GM12878 (cell line): ENCODE results near the gene MIPOL1. TPM values are rescaled to one million over a fixed set of nuclear protein-coding genes. Genes with fewer than 3 reads are reported as not detected.

Experiments used
- ATAC-seq: fragments of 200-7000 bp; cut with Tn5 transposase; 3 replicates; pipeline ENCODE4 v1.9.1; 2020; ENCODE audit warnings: mild to moderate bottlenecking, moderate library complexity
- BruUV-seq: library from RNA; stranded (reverse); fragments of 400-500 nt; replicated peaks from 2 replicates; lab custom pipeline; 2021; lab: Mats Ljungman, UMichigan
- CTCF ChIA-PET: fragments of 300-600 bp; sonication (Branson Sonifier 250); formaldehyde crosslinking; extraction: SDS; loops from one replicate; lab custom pipeline; 2021; ENCODE audit warnings: inconsistent platforms; lab: Yijun Ruan, JAX
- POLR2A ChIA-PET: fragments of 350-600 bp; formaldehyde crosslinking; extraction: SDS; loops from one replicate; lab custom pipeline; 2021; ENCODE audit warnings: inconsistent platforms; lab: Charles Lee
- RAD21 ChIA-PET: fragments of 300-600 bp; sonication (Branson Sonifier 250); formaldehyde crosslinking; loops from one replicate; lab custom pipeline; 2023; ENCODE audit warnings: antibody characterized with exemption; ENCODE audit not compliant: unreplicated experiment; lab: Charles Lee
- SMC1A ChIA-PET: fragments of 300-600 bp; sonication (Branson Sonifier 250); formaldehyde crosslinking; loops from one replicate; lab custom pipeline; 2023; ENCODE audit not compliant: unreplicated experiment, uncharacterized antibody; lab: Charles Lee
- DNase-seq: peaks from one replicate; pipeline ENCODE4 v3.0.0-alpha.2; 2011; ENCODE audit warnings: low read depth, low spot score
- FAIRE-seq: peaks from 3 replicates; lab custom pipeline; 2011; peaks lifted over from hg19 to GRCh38; lab: Jason Lieb, UNC
- H2AFZ ChIP-seq: 2 replicates; pipeline ENCODE4 v1.6.0; 2011; ENCODE audit warnings: low read depth, low read length, control low read depth; ENCODE audit not compliant: control insufficient read depth
- H3K27ac ChIP-seq: 2 replicates; pipeline ENCODE4 v1.5.1; 2011; ENCODE audit warnings: control low read depth; ENCODE audit not compliant: control insufficient read depth, insufficient read depth
- H3K27me3 ChIP-seq, 2 experiments: replicated peaks in 1 of 2; 2 replicates each; pipeline versions ENCODE4 v1.6.0 to v1.6.1; 2011; ENCODE audit warnings: low read length in 1 of 2; ENCODE audit not compliant: control insufficient read depth in 2 of 2, insufficient read depth in 2 of 2
- H3K36me3 ChIP-seq, 2 experiments: 2 replicates each; pipeline ENCODE4 v1.5.1; 2011; ENCODE audit warnings: low read length in 1 of 2; ENCODE audit not compliant: control insufficient read depth in 2 of 2, insufficient read depth in 2 of 2
- H3K4me1 ChIP-seq: 2 replicates; pipeline ENCODE4 v1.6.1; 2011; ENCODE audit warnings: mild to moderate bottlenecking, low read length, moderate library complexity, mixed read lengths; ENCODE audit not compliant: control insufficient read depth, insufficient read depth
- H3K4me2 ChIP-seq: 2 replicates; pipeline ENCODE4 v1.6.0; 2011; ENCODE audit warnings: control low read depth; ENCODE audit not compliant: control insufficient read depth, insufficient read depth
- H3K4me3 ChIP-seq: fragments of 200-600 bp; sonication (generic); 2 replicates; pipeline ENCODE4 v1.5.1; 2016
- H3K79me2 ChIP-seq: 2 replicates; pipeline ENCODE4 v1.6.0; 2011; ENCODE audit warnings: low read length; ENCODE audit not compliant: control insufficient read depth, insufficient read depth
- H3K9ac ChIP-seq: 2 replicates; pipeline ENCODE4 v1.8.0; 2011; ENCODE audit warnings: low read length, control low read depth, mixed read lengths; ENCODE audit not compliant: control insufficient read depth, insufficient read depth
- H3K9me3 ChIP-seq: replicated peaks from 3 replicates; pipeline ENCODE4 v1.5.1; 2011; ENCODE audit warnings: mild to moderate bottlenecking, low read length; ENCODE audit not compliant: control insufficient read depth, insufficient read depth
- H4K20me1 ChIP-seq: 2 replicates; pipeline ENCODE4 v1.6.0; 2011; ENCODE audit not compliant: control insufficient read depth, insufficient read depth
- GABPA ChIP-seq: IDR thresholded peaks from 2 replicates; pipeline ENCODE4 v1.6.1; 2014; ENCODE audit warnings: antibody characterized with exemption, low read depth, mild to moderate bottlenecking, inconsistent platforms
- NFYA ChIP-seq: IDR thresholded peaks from 2 replicates; pipeline ENCODE4 v1.6.1; 2011; ENCODE audit warnings: low read depth, mild to moderate bottlenecking, low read length, improper control_type of control experiment, borderline replicate concordance
- PAX5 ChIP-seq: IDR thresholded peaks from 2 replicates; pipeline ENCODE4 v1.6.1; 2011; ENCODE audit warnings: low read depth, low read length, borderline replicate concordance
- RAD51 ChIP-seq: fragments of 450-650 bp; IDR thresholded peaks from 2 replicates; pipeline ENCODE4 v1.6.1; 2016; ENCODE audit warnings: moderate library complexity, mild to moderate bottlenecking, inconsistent platforms
- RBBP5 ChIP-seq: fragments of 200-600 bp; sonication (generic); conservative IDR thresholded peaks from 2 replicates; pipeline ENCODE4 v1.6.1; 2016
- SMC3 ChIP-seq: IDR thresholded peaks from 2 replicates; pipeline ENCODE4 v1.6.1; 2011; ENCODE audit warnings: low read length, improper control_type of control experiment, borderline replicate concordance
- WGBS: methylation state at CpG from one replicate; pipeline ENCODE4 v1.1.6; 2016; ENCODE audit warnings: low lambda C conversion rate; ENCODE audit not compliant: insufficient replicate concordance, insufficient coverage; ENCODE audit errors: missing lambda C conversion rate; 5-methylcytosine and 5-hydroxymethylcytosine counted together
- in situ Hi-C: fragments of 300-500 bp; cut with MboI; formaldehyde crosslinking; loops from 9 replicates; pipeline ENCODE4 v1.14.3; 2018; ENCODE audit warnings: mixed read lengths
- intact Hi-C: fragments of 100-400 bp; cut with micrococcal nuclease; formaldehyde crosslinking; loops from one replicate; pipeline ENCODE4 v1.14.2; 2022; ENCODE audit not compliant: unreplicated experiment
- polyA plus RNA-seq, 11 experiments: library from polyadenylated mRNA; depleted of rRNA in 4 of 11; unstranded in 6 of 11; stranded (reverse) in 5 of 11; fragments of >200 nt; fragmentation: Nextera tagmentation in 4 of 11; fragmentation: Illumina TruSeq in 1 of 11; extraction: Ambion mirVana in 4 of 11; extraction: Trizol in 1 of 11; gene quantifications; 1 replicate in 1 of 11; 2 replicates in 10 of 11; pipeline versions ENCODE4 v1.2.1 to v1.2.3, GENCODE V29; 2011 to 2016; ENCODE audit warnings: inconsistent platforms in 2 of 11, missing spikeins in 2 of 11, low read depth in 1 of 11
- total RNA-seq, 4 experiments: library from RNA; depleted of rRNA in 3 of 4; stranded (reverse); fragments of >200 nt in 3 of 4; fragmentation: Illumina TruSeq in 1 of 4; extraction: Trizol in 1 of 4; gene quantifications; 2 replicates each; pipeline versions ENCODE4 v1.2.1 to v1.2.3, GENCODE V29; 2013 to 2021
- TF ChIP-seq, protein P1 (sequence below): IDR thresholded peaks from 2 replicates; pipeline ENCODE4 v1.6.1; 2012; ENCODE audit warnings: improper control_type of control experiment, low read depth, low read length; ENCODE audit not compliant: insufficient replicate concordance
- TF ChIP-seq, protein P2 (sequence below): fragments of 450-650 bp; IDR thresholded peaks from 2 replicates; pipeline ENCODE4 v1.6.1; 2017; ENCODE audit warnings: low read depth, mild to moderate bottlenecking, moderate library complexity
- TF ChIP-seq, protein P3 (sequence below): IDR thresholded peaks from 2 replicates; pipeline ENCODE4 v1.6.1; 2012; ENCODE audit warnings: low read depth, low read length, improper control_type of control experiment

MIPOL1 gene
- total and polyA plus RNA-seq, 10 of the 15 experiments (the other 5 are each of a cell fraction or from before 2014, with no cell fraction given): 0.06 TPM; not detected in 9

DNA sequence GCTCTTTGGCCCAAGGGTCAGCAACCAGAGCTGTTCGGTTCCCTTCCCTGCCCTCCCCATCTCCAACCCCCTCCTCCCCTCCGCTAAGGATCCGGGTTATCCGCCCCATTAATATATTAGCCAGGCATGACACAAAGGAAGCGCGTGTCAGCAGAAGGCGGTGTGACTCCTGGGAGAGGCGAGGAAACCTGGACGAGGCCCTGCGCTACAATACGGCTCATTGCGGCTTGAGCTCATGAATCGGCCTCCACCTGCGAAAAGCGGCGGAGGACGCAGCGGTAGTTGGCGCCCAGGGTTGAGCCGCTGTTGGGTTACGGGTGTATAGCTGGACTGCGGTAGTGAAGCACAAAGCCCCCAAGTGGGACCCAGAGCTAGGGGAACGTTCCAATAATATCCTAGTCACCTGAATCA lies 387.4 kb downstream of the MIPOL1 start (continued):
- TF ChIP-seq, protein P1, sequence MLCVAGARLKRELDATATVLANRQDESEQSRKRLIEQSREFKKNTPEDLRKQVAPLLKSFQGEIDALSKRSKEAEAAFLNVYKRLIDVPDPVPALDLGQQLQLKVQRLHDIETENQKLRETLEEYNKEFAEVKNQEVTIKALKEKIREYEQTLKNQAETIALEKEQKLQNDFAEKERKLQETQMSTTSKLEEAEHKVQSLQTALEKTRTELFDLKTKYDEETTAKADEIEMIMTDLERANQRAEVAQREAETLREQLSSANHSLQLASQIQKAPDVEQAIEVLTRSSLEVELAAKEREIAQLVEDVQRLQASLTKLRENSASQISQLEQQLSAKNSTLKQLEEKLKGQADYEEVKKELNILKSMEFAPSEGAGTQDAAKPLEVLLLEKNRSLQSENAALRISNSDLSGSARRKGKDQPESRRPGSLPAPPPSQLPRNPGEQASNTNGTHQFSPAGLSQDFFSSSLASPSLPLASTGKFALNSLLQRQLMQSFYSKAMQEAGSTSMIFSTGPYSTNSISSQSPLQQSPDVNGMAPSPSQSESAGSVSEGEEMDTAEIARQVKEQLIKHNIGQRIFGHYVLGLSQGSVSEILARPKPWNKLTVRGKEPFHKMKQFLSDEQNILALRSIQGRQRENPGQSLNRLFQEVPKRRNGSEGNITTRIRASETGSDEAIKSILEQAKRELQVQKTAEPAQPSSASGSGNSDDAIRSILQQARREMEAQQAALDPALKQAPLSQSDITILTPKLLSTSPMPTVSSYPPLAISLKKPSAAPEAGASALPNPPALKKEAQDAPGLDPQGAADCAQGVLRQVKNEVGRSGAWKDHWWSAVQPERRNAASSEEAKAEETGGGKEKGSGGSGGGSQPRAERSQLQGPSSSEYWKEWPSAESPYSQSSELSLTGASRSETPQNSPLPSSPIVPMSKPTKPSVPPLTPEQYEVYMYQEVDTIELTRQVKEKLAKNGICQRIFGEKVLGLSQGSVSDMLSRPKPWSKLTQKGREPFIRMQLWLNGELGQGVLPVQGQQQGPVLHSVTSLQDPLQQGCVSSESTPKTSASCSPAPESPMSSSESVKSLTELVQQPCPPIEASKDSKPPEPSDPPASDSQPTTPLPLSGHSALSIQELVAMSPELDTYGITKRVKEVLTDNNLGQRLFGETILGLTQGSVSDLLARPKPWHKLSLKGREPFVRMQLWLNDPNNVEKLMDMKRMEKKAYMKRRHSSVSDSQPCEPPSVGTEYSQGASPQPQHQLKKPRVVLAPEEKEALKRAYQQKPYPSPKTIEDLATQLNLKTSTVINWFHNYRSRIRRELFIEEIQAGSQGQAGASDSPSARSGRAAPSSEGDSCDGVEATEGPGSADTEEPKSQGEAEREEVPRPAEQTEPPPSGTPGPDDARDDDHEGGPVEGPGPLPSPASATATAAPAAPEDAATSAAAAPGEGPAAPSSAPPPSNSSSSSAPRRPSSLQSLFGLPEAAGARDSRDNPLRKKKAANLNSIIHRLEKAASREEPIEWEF: no peak

DNA sequence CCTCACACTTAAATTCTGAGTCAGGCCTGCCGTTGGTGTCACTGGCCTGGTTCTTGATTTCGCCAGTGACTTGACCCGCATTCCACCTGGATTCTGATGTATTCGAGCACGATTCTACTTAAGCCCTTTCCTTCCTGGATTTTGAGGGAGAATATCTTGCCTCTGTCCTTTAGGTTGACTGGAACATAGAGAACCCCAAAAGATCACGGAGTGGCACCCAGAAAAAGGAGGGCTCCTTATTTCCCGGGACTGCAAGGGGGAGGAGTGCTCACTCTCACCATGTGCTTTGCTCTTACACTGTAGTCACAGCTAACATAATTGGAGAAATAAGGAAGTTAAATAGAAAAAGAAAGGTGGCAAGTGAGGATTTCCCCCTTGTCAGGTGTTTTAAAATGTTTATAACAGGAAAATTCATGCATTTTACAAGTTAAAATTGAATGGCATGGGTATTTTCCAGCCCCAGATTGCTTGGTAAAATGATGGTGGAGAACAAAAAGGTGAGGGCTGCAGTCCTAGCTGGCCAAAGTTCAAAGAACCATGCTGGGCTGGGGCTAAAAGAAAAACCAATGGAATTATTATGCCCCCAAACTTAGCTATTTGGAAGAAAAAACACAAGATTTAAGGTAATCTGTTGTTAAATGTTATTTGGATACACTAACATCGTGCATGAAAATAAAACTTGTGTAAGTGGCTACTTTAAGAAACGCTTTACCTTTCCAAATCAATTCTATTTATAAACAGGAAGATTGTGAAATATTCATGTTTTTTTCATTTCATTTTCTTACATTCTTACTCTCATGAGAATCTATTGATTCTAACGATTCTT lies 388.4 kb downstream of the MIPOL1 start:
- Histone ChIP-seq H4K20me1 (no peaks in the 10 kb centered on the region), H3K4me1 (no peaks in the 10 kb centered on the region), H3K36me3 (no peaks in the 10 kb centered on the region), H3K27me3 (no peaks in the 10 kb centered on the region), H3K4me3 (no peak overlapping the region), H3K9ac (no peak overlapping the region), H2AFZ (no peak overlapping the region), H3K9me3 (no peaks in the 10 kb centered on the region; the same call in 2 of the 3 replicates), H3K27ac (no peak overlapping the region), H3K79me2 (no peaks in the 10 kb centered on the region), H3K4me2 (no peak overlapping the region)
- RAD21 ChIA-PET: no interaction called here
- DNase-seq (no peak), ATAC-seq (no peak), FAIRE-seq (no peak)
- SMC1A ChIA-PET: no interaction called here
- intact Hi-C loops: no loop called here
- WGBS: 24% methylated on average over 10 of the region's 10 CpGs
- in situ Hi-C loops: no loop called here
- CTCF ChIA-PET: no interaction called here
- BruUV-seq: no TSS peak
- POLR2A ChIA-PET: no interaction called here
- TF ChIP-seq PAX5 (no peak), NFYA (no peak), RAD51 (no peak), SMC3 (no peak), GABPA (no peak), RBBP5 (no peak)
- TF ChIP-seq, protein P2, sequence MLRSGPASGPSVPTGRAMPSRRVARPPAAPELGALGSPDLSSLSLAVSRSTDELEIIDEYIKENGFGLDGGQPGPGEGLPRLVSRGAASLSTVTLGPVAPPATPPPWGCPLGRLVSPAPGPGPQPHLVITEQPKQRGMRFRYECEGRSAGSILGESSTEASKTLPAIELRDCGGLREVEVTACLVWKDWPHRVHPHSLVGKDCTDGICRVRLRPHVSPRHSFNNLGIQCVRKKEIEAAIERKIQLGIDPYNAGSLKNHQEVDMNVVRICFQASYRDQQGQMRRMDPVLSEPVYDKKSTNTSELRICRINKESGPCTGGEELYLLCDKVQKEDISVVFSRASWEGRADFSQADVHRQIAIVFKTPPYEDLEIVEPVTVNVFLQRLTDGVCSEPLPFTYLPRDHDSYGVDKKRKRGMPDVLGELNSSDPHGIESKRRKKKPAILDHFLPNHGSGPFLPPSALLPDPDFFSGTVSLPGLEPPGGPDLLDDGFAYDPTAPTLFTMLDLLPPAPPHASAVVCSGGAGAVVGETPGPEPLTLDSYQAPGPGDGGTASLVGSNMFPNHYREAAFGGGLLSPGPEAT: no peak
- TF ChIP-seq, protein P3, sequence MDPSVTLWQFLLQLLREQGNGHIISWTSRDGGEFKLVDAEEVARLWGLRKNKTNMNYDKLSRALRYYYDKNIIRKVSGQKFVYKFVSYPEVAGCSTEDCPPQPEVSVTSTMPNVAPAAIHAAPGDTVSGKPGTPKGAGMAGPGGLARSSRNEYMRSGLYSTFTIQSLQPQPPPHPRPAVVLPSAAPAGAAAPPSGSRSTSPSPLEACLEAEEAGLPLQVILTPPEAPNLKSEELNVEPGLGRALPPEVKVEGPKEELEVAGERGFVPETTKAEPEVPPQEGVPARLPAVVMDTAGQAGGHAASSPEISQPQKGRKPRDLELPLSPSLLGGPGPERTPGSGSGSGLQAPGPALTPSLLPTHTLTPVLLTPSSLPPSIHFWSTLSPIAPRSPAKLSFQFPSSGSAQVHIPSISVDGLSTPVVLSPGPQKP: no peak
